ENCODE results near the gene KLHDC7A. TPM values are rescaled to one million over a fixed set of nuclear protein-coding genes. Genes with fewer than 3 reads are reported as not detected.

KLHDC7A gene
- total RNA-seq, 2 experiments from 2014 or later = not detected

GRCh38 chr1:18470671-18471355, 9.9 kb upstream of the KLHDC7A start:
- ChIA-PET POLR2A (no interaction called here), CTCF (no interaction called here)

GRCh38 chr1:18473195-18473815, 7.4 kb upstream of the KLHDC7A start:
- POLR2A ChIA-PET = no interaction called here
- CTCF ChIA-PET = no interaction called here

GRCh38 chr1:18474559-18475175, 6.1 kb upstream of the KLHDC7A start:
- CTCF ChIA-PET = no interaction called here
- POLR2A ChIA-PET = no interaction called here

- ChIA-PET CTCF (no interaction called here), POLR2A (no interaction called here)
Measured at GRCh38 chr1:18475234-18475905, 5.4 kb upstream of the KLHDC7A start.

GRCh38 chr1:18479454-18479853, 1.3 kb upstream of the KLHDC7A start:
- POLR2A ChIA-PET = no interaction called here
- CTCF ChIA-PET = no interaction called here

- CTCF ChIA-PET = no interaction called here
Measured at GRCh38 chr1:18481190-18481920, 625 bp downstream of the KLHDC7A start.

GRCh38 chr1:18481921-18482701, 1.4 kb downstream of the KLHDC7A start:
- POLR2A ChIA-PET = no interaction called here

More at GRCh38 chr1:18481190-18481920, 625 bp downstream of the KLHDC7A start:
- POLR2A ChIA-PET = no interaction called here

GRCh38 chr1:18482721-18483425, 2.1 kb downstream of the KLHDC7A start:
- ChIA-PET CTCF (no interaction called here), POLR2A (no interaction called here)

More at GRCh38 chr1:18481921-18482701, 1.4 kb downstream of the KLHDC7A start:
- CTCF ChIA-PET = no interaction called here

- ChIA-PET CTCF (no interaction called here), POLR2A (no interaction called here)
Measured at GRCh38 chr1:18484276-18484675, 3.5 kb downstream of the KLHDC7A start.

- POLR2A ChIA-PET = no interaction called here
- CTCF ChIA-PET = no interaction called here
Measured at GRCh38 chr1:18484721-18485120, 4.0 kb downstream of the KLHDC7A start.

- POLR2A ChIA-PET = no interaction called here
- CTCF ChIA-PET = no interaction called here
Measured at GRCh38 chr1:18485227-18485626, 4.5 kb downstream of the KLHDC7A start.

- POLR2A ChIA-PET = no interaction called here
- CTCF ChIA-PET = no interaction called here
Measured at GRCh38 chr1:18486195-18486594, 5.5 kb downstream of the KLHDC7A start.

GRCh38 chr1:18489417-18490143, 8.8 kb downstream of the KLHDC7A start:
- CTCF ChIA-PET = no interaction called here

GRCh38 chr1:18491168-18491567, 10.4 kb downstream of the KLHDC7A start:
- POLR2A ChIA-PET = no interaction called here
- CTCF ChIA-PET = no interaction called here

More at GRCh38 chr1:18489417-18490143, 8.8 kb downstream of the KLHDC7A start:
- POLR2A ChIA-PET = no interaction called here

- ChIA-PET CTCF (no interaction called here), POLR2A (no interaction called here)
Measured at GRCh38 chr1:18494304-18494703, 13.6 kb downstream of the KLHDC7A start.

- ChIA-PET POLR2A (no interaction called here), CTCF (no interaction called here)
Measured at GRCh38 chr1:18495635-18496034, 14.9 kb downstream of the KLHDC7A start.

- ChIA-PET CTCF (no interaction called here), POLR2A (no interaction called here)
Measured at GRCh38 chr1:18496056-18496455, 15.3 kb downstream of the KLHDC7A start.

- CTCF ChIA-PET = no interaction called here
- POLR2A ChIA-PET = no interaction called here
Measured at GRCh38 chr1:18496497-18497235, 15.9 kb downstream of the KLHDC7A start.

Measured in activated CD8-positive, alpha-beta memory T cell treated with anti-CD3 and anti-CD28 coated beads for 36 hours (primary cell).